Measurements from ENCODE around the gene PNPT1.
"Not testable (repeated sequence)": the region's sequence is repeated elsewhere in the genome, so short reads cannot be mapped to it uniquely, and the experiment has no call there.

DNA sequence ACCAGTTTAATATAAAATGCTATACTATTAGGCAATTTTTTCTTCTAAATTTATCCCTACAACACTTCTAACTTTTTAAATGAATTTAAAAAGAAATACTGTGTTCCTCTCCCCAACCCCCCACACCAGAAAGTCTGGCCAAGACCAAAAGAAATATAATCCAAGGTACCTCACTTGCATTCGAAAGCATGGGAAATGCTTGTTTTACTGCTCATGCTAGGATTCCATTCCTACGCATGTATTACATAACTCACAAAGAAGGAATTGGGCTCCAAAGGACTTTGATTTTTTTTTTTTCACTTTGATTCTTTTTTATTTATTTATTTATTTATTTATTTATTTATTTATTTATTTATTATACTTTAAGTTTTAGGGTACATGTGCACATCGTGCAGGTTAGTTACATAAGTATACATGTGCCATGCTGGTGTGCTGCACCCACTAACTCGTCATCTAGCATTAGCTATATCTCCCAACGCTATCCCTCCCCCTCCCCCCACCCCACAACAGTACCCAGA lies 42.4 kb upstream of the PNPT1 start:
- TF ChIP-seq, protein P1, sequence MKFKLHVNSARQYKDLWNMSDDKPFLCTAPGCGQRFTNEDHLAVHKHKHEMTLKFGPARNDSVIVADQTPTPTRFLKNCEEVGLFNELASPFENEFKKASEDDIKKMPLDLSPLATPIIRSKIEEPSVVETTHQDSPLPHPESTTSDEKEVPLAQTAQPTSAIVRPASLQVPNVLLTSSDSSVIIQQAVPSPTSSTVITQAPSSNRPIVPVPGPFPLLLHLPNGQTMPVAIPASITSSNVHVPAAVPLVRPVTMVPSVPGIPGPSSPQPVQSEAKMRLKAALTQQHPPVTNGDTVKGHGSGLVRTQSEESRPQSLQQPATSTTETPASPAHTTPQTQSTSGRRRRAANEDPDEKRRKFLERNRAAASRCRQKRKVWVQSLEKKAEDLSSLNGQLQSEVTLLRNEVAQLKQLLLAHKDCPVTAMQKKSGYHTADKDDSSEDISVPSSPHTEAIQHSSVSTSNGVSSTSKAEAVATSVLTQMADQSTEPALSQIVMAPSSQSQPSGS (CRISPR knock-in tag; IDR thresholded peaks at IDR 0.05): not testable (repeated sequence)
- TF ChIP-seq, protein P2, sequence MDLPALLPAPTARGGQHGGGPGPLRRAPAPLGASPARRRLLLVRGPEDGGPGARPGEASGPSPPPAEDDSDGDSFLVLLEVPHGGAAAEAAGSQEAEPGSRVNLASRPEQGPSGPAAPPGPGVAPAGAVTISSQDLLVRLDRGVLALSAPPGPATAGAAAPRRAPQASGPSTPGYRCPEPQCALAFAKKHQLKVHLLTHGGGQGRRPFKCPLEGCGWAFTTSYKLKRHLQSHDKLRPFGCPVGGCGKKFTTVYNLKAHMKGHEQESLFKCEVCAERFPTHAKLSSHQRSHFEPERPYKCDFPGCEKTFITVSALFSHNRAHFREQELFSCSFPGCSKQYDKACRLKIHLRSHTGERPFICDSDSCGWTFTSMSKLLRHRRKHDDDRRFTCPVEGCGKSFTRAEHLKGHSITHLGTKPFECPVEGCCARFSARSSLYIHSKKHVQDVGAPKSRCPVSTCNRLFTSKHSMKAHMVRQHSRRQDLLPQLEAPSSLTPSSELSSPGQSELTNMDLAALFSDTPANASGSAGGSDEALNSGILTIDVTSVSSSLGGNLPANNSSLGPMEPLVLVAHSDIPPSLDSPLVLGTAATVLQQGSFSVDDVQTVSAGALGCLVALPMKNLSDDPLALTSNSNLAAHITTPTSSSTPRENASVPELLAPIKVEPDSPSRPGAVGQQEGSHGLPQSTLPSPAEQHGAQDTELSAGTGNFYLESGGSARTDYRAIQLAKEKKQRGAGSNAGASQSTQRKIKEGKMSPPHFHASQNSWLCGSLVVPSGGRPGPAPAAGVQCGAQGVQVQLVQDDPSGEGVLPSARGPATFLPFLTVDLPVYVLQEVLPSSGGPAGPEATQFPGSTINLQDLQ (CRISPR knock-in tag; IDR thresholded peaks at IDR 0.05): not testable (repeated sequence)
- TF ChIP-seq MXD4 (CRISPR knock-in tag; IDR thresholded peaks at IDR 0.05); EZH2 (conservative IDR thresholded peaks at IDR 0.05; ENCODE audit: low read depth, low read length); RFX1 (IDR thresholded peaks at IDR 0.05); ZNF354B (CRISPR knock-in tag; IDR thresholded peaks at IDR 0.05); RNF2 (conservative IDR thresholded peaks at IDR 0.05; ENCODE audit: low read depth): not testable (repeated sequence)
- TF ChIP-seq, protein P3, sequence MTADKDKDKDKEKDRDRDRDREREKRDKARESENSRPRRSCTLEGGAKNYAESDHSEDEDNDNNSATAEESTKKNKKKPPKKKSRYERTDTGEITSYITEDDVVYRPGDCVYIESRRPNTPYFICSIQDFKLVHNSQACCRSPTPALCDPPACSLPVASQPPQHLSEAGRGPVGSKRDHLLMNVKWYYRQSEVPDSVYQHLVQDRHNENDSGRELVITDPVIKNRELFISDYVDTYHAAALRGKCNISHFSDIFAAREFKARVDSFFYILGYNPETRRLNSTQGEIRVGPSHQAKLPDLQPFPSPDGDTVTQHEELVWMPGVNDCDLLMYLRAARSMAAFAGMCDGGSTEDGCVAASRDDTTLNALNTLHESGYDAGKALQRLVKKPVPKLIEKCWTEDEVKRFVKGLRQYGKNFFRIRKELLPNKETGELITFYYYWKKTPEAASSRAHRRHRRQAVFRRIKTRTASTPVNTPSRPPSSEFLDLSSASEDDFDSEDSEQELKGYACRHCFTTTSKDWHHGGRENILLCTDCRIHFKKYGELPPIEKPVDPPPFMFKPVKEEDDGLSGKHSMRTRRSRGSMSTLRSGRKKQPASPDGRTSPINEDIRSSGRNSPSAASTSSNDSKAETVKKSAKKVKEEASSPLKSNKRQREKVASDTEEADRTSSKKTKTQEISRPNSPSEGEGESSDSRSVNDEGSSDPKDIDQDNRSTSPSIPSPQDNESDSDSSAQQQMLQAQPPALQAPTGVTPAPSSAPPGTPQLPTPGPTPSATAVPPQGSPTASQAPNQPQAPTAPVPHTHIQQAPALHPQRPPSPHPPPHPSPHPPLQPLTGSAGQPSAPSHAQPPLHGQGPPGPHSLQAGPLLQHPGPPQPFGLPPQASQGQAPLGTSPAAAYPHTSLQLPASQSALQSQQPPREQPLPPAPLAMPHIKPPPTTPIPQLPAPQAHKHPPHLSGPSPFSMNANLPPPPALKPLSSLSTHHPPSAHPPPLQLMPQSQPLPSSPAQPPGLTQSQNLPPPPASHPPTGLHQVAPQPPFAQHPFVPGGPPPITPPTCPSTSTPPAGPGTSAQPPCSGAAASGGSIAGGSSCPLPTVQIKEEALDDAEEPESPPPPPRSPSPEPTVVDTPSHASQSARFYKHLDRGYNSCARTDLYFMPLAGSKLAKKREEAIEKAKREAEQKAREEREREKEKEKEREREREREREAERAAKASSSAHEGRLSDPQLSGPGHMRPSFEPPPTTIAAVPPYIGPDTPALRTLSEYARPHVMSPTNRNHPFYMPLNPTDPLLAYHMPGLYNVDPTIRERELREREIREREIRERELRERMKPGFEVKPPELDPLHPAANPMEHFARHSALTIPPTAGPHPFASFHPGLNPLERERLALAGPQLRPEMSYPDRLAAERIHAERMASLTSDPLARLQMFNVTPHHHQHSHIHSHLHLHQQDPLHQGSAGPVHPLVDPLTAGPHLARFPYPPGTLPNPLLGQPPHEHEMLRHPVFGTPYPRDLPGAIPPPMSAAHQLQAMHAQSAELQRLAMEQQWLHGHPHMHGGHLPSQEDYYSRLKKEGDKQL (CRISPR knock-in tag; IDR thresholded peaks at IDR 0.05; ENCODE audit: low read depth): not testable (repeated sequence)
- TF ChIP-seq, protein P4, sequence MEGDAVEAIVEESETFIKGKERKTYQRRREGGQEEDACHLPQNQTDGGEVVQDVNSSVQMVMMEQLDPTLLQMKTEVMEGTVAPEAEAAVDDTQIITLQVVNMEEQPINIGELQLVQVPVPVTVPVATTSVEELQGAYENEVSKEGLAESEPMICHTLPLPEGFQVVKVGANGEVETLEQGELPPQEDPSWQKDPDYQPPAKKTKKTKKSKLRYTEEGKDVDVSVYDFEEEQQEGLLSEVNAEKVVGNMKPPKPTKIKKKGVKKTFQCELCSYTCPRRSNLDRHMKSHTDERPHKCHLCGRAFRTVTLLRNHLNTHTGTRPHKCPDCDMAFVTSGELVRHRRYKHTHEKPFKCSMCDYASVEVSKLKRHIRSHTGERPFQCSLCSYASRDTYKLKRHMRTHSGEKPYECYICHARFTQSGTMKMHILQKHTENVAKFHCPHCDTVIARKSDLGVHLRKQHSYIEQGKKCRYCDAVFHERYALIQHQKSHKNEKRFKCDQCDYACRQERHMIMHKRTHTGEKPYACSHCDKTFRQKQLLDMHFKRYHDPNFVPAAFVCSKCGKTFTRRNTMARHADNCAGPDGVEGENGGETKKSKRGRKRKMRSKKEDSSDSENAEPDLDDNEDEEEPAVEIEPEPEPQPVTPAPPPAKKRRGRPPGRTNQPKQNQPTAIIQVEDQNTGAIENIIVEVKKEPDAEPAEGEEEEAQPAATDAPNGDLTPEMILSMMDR (CRISPR knock-in tag; IDR thresholded peaks at IDR 0.05): not testable (repeated sequence)
- TF ChIP-seq, protein P5, sequence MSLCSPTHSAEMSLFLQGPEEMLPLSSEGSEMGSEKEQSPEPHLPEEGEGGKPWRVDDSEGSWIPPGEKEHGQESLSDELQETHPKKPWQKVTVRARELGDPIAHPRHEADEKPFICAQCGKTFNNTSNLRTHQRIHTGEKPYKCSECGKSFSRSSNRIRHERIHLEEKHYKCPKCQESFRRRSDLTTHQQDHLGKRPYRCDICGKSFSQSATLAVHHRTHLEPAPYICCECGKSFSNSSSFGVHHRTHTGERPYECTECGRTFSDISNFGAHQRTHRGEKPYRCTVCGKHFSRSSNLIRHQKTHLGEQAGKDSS (CRISPR knock-in tag; IDR thresholded peaks at IDR 0.05; ENCODE audit: borderline replicate concordance, low read depth): not testable (repeated sequence)
